ENCODE measurements around the gene MUC3A.

The MUC3A gene

DNA sequence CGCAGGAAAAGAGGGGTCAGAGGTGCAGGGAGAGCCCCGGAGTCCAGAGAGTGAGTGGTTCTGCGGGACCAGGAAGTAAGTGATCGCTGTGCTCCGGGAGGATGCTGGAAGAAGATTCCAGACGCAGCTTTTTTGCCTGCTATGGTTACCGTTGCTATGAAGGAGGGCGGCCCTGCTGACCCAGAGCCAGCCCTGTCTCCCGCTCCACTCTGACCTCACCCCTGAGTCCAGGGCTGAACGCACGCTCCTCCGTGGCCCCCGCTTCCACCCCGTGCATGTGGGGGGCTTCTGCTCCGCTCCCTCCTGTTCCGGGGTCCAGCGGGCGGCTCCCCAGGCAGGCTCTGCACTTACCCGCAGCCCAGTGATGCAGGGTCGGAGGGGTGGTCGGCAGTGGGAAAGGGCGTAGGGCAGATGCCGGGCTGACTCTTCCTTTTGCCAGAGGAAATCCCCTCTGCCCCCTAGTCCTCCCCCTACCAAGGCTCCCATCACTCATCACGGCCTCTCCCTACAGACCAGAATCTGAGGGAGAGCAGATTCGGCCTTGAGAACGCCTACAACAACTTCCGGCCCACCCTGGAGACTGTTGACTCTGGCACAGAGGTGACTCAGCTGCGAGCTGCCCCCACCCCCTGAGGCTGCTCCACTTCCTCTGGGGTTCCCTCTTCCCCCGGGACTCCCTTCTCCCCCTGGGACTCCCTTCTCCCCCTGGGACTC, 67.9 kb downstream of the MUC3A start:
- TF ChIP-seq, protein P1, sequence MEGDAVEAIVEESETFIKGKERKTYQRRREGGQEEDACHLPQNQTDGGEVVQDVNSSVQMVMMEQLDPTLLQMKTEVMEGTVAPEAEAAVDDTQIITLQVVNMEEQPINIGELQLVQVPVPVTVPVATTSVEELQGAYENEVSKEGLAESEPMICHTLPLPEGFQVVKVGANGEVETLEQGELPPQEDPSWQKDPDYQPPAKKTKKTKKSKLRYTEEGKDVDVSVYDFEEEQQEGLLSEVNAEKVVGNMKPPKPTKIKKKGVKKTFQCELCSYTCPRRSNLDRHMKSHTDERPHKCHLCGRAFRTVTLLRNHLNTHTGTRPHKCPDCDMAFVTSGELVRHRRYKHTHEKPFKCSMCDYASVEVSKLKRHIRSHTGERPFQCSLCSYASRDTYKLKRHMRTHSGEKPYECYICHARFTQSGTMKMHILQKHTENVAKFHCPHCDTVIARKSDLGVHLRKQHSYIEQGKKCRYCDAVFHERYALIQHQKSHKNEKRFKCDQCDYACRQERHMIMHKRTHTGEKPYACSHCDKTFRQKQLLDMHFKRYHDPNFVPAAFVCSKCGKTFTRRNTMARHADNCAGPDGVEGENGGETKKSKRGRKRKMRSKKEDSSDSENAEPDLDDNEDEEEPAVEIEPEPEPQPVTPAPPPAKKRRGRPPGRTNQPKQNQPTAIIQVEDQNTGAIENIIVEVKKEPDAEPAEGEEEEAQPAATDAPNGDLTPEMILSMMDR (IDR thresholded peaks at IDR 0.05; ENCODE audit: low read depth, low read length, missing control alignments), result no peak
- peak overlapping the region; percentile 37 for H3K4me3 ChIP-seq (ENCODE audit: low read depth, low read length)
- DNase-seq (ENCODE audit: low read depth), result peak; percentile 6
- in situ Hi-C loops (cut with HindIII; ENCODE audit: low sequenced_read_pairs), result no loop called here
